K562 (cell line): ENCODE data around the gene RGS7. TPM values are rescaled to one million over a fixed set of nuclear protein-coding genes. Genes with fewer than 3 reads are reported as not detected.

Experiments used
- DEAF1 ChIP-seq: fragments of 450-650 bp; formaldehyde crosslinking; IDR thresholded peaks from 2 replicates; pipeline ENCODE4 v1.4.0; 2020; ENCODE audit warnings: mild to moderate bottlenecking, moderate library complexity
- HEY1 ChIP-seq: fragments of 250-450 bp; sonication (Bioruptor Pico); IDR thresholded peaks from 2 replicates; pipeline ENCODE4 v1.5.0; 2020; ENCODE audit warnings: mild to moderate bottlenecking, moderate library complexity, borderline replicate concordance
- KLF1 ChIP-seq: fragments of 450-650 bp; IDR thresholded peaks from 2 replicates; pipeline ENCODE4 v1.6.1; 2016; ENCODE audit warnings: missing genetic modification characterization, missing compliant biosample characterization
- MED1 ChIP-seq: sonication (generic); formaldehyde crosslinking; IDR thresholded peaks from 2 replicates; pipeline ENCODE4 v1.8.1; 2023; ENCODE audit warnings: missing genetic modification reagents, borderline replicate concordance
- PCBP2 ChIP-seq: fragments of 200-400 bp; formaldehyde crosslinking; IDR thresholded peaks from 2 replicates; pipeline ENCODE4 v1.6.1; 2018; ENCODE audit warnings: low read length, low read depth, mild to moderate bottlenecking, moderate library complexity; ENCODE audit not compliant: poor library complexity, severe bottlenecking
- ZNF175 ChIP-seq: fragments of 200-800 bp; sonication (Bioruptor generic); IDR thresholded peaks from 2 replicates; pipeline ENCODE4 v1.6.1; 2016; ENCODE audit warnings: low read depth, mild to moderate bottlenecking, missing genetic modification characterization, missing compliant biosample characterization
- polyA plus RNA-seq, 8 experiments: library from polyadenylated mRNA; depleted of rRNA in 4 of 8; stranded (reverse) in 5 of 8; unstranded in 3 of 8; fragments of >200 nt; fragmentation: Nextera tagmentation in 2 of 8; fragmentation: Illumina TruSeq in 1 of 8; extraction: Ambion mirVana in 2 of 8; extraction: Trizol in 1 of 8; gene quantifications; 2 replicates each; pipeline versions ENCODE4 v1.2.1 to v1.2.3, GENCODE V29; 2011 to 2014; ENCODE audit warnings: inconsistent platforms in 1 of 8, missing spikeins in 1 of 8
- total RNA-seq, 7 experiments: library from RNA; depleted of rRNA in 6 of 7; stranded (reverse); fragments of >200 nt in 6 of 7; fragmentation: Illumina TruSeq in 2 of 7; extraction: Trizol in 2 of 7; gene quantifications; 2 replicates each; pipeline versions ENCODE4 v1.2.1 to v1.2.3, GENCODE V29; 2011 to 2021; ENCODE audit warnings: low replicate concordance in 1 of 7
- TF ChIP-seq, protein P1 (sequence below): fragments of 200-600 bp; sonication (generic); IDR thresholded peaks from one replicate; pipeline ENCODE4 v1.6.1; 2012; ENCODE audit warnings: mild to moderate bottlenecking, low read depth, low read length, inconsistent platforms

Gene RGS7
- total and polyA plus RNA-seq, 9 of the 15 experiments (the other 6 are each of a cell fraction or from before 2014, with no cell fraction given), result not detected

GRCh38 chr1:241343956-241344355, 13.0 kb downstream of the RGS7 start (continued):
- TF ChIP-seq, protein P1, sequence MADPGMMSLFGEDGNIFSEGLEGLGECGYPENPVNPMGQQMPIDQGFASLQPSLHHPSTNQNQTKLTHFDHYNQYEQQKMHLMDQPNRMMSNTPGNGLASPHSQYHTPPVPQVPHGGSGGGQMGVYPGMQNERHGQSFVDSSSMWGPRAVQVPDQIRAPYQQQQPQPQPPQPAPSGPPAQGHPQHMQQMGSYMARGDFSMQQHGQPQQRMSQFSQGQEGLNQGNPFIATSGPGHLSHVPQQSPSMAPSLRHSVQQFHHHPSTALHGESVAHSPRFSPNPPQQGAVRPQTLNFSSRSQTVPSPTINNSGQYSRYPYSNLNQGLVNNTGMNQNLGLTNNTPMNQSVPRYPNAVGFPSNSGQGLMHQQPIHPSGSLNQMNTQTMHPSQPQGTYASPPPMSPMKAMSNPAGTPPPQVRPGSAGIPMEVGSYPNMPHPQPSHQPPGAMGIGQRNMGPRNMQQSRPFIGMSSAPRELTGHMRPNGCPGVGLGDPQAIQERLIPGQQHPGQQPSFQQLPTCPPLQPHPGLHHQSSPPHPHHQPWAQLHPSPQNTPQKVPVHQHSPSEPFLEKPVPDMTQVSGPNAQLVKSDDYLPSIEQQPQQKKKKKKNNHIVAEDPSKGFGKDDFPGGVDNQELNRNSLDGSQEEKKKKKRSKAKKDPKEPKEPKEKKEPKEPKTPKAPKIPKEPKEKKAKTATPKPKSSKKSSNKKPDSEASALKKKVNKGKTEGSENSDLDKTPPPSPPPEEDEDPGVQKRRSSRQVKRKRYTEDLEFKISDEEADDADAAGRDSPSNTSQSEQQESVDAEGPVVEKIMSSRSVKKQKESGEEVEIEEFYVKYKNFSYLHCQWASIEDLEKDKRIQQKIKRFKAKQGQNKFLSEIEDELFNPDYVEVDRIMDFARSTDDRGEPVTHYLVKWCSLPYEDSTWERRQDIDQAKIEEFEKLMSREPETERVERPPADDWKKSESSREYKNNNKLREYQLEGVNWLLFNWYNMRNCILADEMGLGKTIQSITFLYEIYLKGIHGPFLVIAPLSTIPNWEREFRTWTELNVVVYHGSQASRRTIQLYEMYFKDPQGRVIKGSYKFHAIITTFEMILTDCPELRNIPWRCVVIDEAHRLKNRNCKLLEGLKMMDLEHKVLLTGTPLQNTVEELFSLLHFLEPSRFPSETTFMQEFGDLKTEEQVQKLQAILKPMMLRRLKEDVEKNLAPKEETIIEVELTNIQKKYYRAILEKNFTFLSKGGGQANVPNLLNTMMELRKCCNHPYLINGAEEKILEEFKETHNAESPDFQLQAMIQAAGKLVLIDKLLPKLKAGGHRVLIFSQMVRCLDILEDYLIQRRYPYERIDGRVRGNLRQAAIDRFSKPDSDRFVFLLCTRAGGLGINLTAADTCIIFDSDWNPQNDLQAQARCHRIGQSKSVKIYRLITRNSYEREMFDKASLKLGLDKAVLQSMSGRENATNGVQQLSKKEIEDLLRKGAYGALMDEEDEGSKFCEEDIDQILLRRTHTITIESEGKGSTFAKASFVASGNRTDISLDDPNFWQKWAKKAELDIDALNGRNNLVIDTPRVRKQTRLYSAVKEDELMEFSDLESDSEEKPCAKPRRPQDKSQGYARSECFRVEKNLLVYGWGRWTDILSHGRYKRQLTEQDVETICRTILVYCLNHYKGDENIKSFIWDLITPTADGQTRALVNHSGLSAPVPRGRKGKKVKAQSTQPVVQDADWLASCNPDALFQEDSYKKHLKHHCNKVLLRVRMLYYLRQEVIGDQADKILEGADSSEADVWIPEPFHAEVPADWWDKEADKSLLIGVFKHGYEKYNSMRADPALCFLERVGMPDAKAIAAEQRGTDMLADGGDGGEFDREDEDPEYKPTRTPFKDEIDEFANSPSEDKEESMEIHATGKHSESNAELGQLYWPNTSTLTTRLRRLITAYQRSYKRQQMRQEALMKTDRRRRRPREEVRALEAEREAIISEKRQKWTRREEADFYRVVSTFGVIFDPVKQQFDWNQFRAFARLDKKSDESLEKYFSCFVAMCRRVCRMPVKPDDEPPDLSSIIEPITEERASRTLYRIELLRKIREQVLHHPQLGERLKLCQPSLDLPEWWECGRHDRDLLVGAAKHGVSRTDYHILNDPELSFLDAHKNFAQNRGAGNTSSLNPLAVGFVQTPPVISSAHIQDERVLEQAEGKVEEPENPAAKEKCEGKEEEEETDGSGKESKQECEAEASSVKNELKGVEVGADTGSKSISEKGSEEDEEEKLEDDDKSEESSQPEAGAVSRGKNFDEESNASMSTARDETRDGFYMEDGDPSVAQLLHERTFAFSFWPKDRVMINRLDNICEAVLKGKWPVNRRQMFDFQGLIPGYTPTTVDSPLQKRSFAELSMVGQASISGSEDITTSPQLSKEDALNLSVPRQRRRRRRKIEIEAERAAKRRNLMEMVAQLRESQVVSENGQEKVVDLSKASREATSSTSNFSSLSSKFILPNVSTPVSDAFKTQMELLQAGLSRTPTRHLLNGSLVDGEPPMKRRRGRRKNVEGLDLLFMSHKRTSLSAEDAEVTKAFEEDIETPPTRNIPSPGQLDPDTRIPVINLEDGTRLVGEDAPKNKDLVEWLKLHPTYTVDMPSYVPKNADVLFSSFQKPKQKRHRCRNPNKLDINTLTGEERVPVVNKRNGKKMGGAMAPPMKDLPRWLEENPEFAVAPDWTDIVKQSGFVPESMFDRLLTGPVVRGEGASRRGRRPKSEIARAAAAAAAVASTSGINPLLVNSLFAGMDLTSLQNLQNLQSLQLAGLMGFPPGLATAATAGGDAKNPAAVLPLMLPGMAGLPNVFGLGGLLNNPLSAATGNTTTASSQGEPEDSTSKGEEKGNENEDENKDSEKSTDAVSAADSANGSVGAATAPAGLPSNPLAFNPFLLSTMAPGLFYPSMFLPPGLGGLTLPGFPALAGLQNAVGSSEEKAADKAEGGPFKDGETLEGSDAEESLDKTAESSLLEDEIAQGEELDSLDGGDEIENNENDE, result no peak
- no peak for TF ChIP-seq KLF1 (tag)
- no peak for TF ChIP-seq HEY1
- TF ChIP-seq DEAF1 (CRISPR knock-in tag), result no peak
- no peak for TF ChIP-seq MED1
- no peak for TF ChIP-seq PCBP2
- TF ChIP-seq ZNF175 (CRISPR knock-in tag), result no peak
